UCSD-AML1 (cell line): Measurements from ENCODE around the gene SLCO1A2.
"Not testable (repeated sequence)": the region's sequence is repeated elsewhere in the genome, so short reads cannot be mapped to it uniquely, and the experiment has no call there.

Experiments used
- DNase-seq: peaks from one replicate; lab custom pipeline; 2025; ENCODE audit not compliant: unreplicated experiment; lab: John Stamatoyannopoulos, UW

The SLCO1A2 gene

GRCh38 chr12:21334771-21335325 lies at the start of gene SLCO1A2:
Gene SLCO1A2, minus strand, starts transcription at chr12:21334917. Its CDS starts 270 bp downstream, at chr12:21334647.
- no peak for DNase-seq

GRCh38 chr12:21384261-21384660 lies 49.5 kb upstream of the SLCO1A2 start:
- DNase-seq = no peak

- not testable (repeated sequence) for DNase-seq
These were observed 46.6 kb upstream of the SLCO1A2 start for GRCh38 chr12:21381320-21381719.

- DNase-seq = no peak
These were observed 44.5 kb upstream of the SLCO1A2 start for GRCh38 chr12:21379218-21379617.

- DNase-seq = no peak
These were observed 37.9 kb upstream of the SLCO1A2 start, which contains the start of gene IAPP for GRCh38 chr12:21372602-21373001. Gene IAPP, plus strand, starts transcription at chr12:21372902. Its CDS starts 450 bp downstream, at chr12:21373352.

GRCh38 chr12:21370845-21371449 lies 36.2 kb upstream of the SLCO1A2 start:
- DNase-seq = no peak

- no peak for DNase-seq
These were observed 34.6 kb upstream of the SLCO1A2 start for GRCh38 chr12:21369141-21369980.

- not testable (repeated sequence) for DNase-seq
These were observed 25.9 kb upstream of the SLCO1A2 start for GRCh38 chr12:21360632-21361031.

- no peak for DNase-seq
These were observed 19.9 kb upstream of the SLCO1A2 start for GRCh38 chr12:21354641-21355040.

GRCh38 chr12:21353948-21354347 lies 19.2 kb upstream of the SLCO1A2 start:
- no peak for DNase-seq

GRCh38 chr12:21353487-21353886 lies 18.8 kb upstream of the SLCO1A2 start:
- no peak for DNase-seq

GRCh38 chr12:21350975-21351374 lies 16.3 kb upstream of the SLCO1A2 start:
- DNase-seq = no peak

GRCh38 chr12:21346542-21347205 lies 12.0 kb upstream of the SLCO1A2 start:
- DNase-seq = no peak

- no peak for DNase-seq
These were observed 8.9 kb upstream of the SLCO1A2 start for GRCh38 chr12:21343636-21344035.

GRCh38 chr12:21341769-21342168 lies 7.1 kb upstream of the SLCO1A2 start:
- no peak for DNase-seq

GRCh38 chr12:21340403-21340802 lies 5.7 kb upstream of the SLCO1A2 start:
- no peak for DNase-seq

GRCh38 chr12:21339921-21340320 lies 5.2 kb upstream of the SLCO1A2 start:
- DNase-seq = no peak

- no peak for DNase-seq
These were observed 3.4 kb upstream of the SLCO1A2 start for GRCh38 chr12:21337959-21338744.

GRCh38 chr12:21337453-21337852 lies 2.7 kb upstream of the SLCO1A2 start:
- no peak for DNase-seq

- no peak for DNase-seq
These were observed 1.9 kb upstream of the SLCO1A2 start for GRCh38 chr12:21336656-21337055.
